Urinary bladder (tissue), 4 donors: Measurements from ENCODE around the gene DNAH1. TPM values are rescaled to one million over a fixed set of nuclear protein-coding genes. Genes with fewer than 3 reads are reported as not detected.

Experiments
- DNase-seq: peaks from one replicate; pipeline ENCODE4 v3.0.0-alpha.2; 2015; ENCODE audit errors: extremely low spot score
- H3K27ac ChIP-seq: one replicate; pipeline ENCODE4 v1.5.1; 2013; ENCODE audit warnings: low read depth, mild to moderate bottlenecking, moderate library complexity
- H3K36me3 ChIP-seq: one replicate; pipeline ENCODE4 v1.6.1; 2013; ENCODE audit warnings: mild to moderate bottlenecking, moderate library complexity; ENCODE audit not compliant: insufficient read depth
- H3K4me1 ChIP-seq: one replicate; pipeline ENCODE4 v1.6.1; 2013; ENCODE audit warnings: mild to moderate bottlenecking, moderate library complexity; ENCODE audit not compliant: insufficient read depth
- H3K4me3 ChIP-seq: one replicate; pipeline ENCODE4 v1.5.1; 2013; ENCODE audit warnings: low read depth, low read length
- WGBS: extraction: QIAGEN DNeasy Blood & Tissue Kit; methylation state at CpG from one replicate; pipeline ENCODE4 v1.1.7; 2013; 5-methylcytosine and 5-hydroxymethylcytosine counted together
- polyA plus RNA-seq: library from polyadenylated mRNA; stranded (reverse); fragments of 200-250 nt; gene quantifications from one replicate; pipeline ENCODE4 v1.2.3, GENCODE V29; 2013
- total RNA-seq: library from RNA; depleted of rRNA; stranded (reverse); fragments of >200 nt; gene quantifications from one replicate; pipeline ENCODE4 v1.2.3, GENCODE V29; 2014
- donor health status: healthy with polysubstance abuse.
- donor health status: healthy.

DNAH1 gene
- total and polyA plus RNA-seq, 2 donors = 2.2 to 3.5 TPM

DNA sequence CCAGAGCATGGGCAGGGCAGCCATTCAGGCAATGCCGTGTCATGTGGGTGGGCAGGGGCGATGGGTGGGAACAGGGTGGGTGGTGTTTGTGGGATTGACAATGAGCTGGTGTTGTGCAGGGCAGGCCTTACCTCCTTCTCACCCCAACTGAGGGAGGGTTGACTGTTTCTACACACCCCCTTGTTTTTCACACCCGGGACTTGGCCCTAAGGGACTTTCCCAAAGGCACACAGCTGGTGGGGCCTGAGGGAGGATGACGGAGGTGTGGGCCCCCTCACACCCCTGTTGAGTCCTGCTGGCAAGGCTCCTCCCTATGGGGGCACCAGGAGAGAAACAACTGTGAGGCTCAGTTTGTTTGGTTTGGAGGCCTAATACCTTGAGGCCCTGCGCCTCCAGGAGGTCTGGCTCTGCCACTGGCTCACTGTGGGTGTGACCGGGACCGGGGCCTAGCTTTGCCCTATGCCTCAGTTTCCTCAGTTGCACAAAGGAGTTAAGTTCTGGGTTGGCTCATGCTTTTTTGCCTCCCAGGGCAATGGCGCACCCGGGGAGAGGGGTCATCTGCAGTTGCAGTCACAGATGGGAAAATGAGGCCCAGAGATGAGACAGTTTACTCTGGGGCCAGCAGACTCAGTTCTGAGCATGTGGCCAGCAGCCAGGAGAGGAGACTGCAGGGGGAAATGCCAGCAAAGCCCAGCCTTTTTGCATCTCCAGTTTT lies 5.1 kb upstream of the DNAH1 start:
- H3K27ac ChIP-seq = no peak overlapping the region
- H3K4me3 ChIP-seq = no peak overlapping the region
- 77% methylated on average over 9 of the region's 9 CpGs for WGBS
- H3K4me1 ChIP-seq = no peaks in the 10 kb centered on the region
- DNase-seq = no peak
- no peaks in the 10 kb centered on the region for H3K36me3 ChIP-seq

DNA sequence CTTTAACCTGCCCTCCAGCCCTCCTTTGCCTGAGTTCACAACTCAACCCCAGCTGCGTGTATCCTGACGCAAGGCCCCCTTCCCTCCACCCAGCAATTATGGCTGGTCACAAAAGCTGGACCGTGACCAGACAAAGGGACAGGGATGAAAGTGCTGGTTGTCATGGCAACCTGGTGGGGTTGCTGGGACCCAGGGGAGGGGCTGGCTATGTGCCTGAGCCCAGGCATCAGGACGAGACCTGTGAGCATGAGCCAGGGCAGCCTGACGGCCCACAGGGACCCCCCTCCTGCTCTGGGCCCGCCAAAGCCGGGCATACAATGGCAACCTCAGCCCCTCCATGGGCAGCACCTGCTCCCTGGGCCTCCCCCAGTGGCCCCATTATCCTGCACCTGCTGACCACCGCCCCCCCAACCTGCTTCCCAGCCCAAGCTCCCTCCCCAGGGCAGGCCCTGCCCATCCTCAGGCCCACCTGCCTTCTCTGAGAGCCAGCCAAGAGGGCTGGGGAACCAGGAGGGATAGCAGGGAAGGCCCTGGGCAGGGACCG lies 4.5 kb upstream of the DNAH1 start:
- WGBS = 83% methylated on average over 9 of the region's 9 CpGs
- no peak for DNase-seq
- H3K36me3 ChIP-seq = no peaks in the 10 kb centered on the region
- no peak overlapping the region for H3K27ac ChIP-seq
- no peak overlapping the region for H3K4me3 ChIP-seq
- no peaks in the 10 kb centered on the region for H3K4me1 ChIP-seq

DNA sequence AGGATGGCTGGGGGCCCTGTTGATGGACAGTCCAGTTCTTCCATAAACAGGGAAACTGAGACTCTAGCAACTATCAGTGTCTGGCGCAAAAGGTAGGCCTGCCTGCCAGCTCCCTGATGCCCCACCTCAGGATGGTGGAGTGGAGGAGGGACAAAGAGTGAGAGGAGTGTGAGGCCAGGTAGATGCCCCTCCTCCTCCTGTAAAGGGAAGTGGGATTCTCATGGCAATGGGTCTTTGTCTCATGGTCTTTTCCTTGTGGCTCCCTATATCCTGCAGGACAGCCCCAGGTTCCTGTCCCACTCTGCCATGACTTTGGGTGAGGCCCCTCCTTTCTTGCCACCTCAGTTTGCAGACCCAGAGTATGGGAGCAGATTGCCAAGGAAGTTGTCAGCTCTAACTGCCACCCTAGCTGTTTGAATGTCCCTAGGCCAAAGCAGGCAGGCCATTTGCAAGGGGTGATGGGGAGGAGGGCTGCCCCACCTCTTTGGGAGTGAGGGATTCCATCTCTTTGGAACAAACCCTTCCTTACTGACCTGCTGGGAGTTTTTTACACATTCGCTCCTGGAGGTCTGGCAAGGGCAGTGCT lies 2.8 kb upstream of the DNAH1 start:
- Histone ChIP-seq H3K36me3 (no peaks in the 10 kb centered on the region), H3K4me1 (no peaks in the 10 kb centered on the region), H3K27ac (no peak overlapping the region), H3K4me3 (no peak overlapping the region)
- 88% methylated on average over 2 of the region's 2 CpGs for WGBS
- no peak for DNase-seq

DNA sequence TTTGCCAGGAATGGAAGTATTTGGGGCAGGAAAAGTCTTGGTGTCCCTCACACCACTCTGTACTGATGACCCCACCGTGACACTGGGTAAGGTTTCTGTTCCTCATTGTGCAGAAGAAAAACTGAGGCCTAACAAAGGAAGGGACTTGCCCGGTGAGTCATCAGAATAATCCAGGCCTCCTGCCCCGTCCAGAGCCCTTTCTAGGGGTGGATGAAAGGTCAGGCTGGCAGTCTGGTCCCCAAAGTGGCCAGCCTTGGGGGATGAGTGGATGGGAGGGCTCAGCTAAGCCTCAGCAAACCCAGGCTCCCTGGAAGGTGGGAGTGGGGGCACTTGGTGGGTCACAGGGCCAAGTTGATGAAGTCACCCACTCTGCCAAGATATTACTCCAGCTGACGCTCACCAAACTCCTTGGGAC lies 2.3 kb upstream of the DNAH1 start:
- no peak for DNase-seq
- H3K27ac ChIP-seq = no peak overlapping the region
- no peaks in the 10 kb centered on the region for H3K36me3 ChIP-seq
- no peak overlapping the region for H3K4me3 ChIP-seq
- WGBS = 53% methylated on average over 4 of the region's 4 CpGs
- no peaks in the 10 kb centered on the region for H3K4me1 ChIP-seq

- no peaks in the 10 kb centered on the region for H3K36me3 ChIP-seq
- no peak for DNase-seq
- WGBS = 96% methylated on average over 3 of the region's 3 CpGs
- no peak overlapping the region for H3K4me3 ChIP-seq
- no peak overlapping the region for H3K27ac ChIP-seq
- no peaks in the 10 kb centered on the region for H3K4me1 ChIP-seq
Observed at GRCh38 chr3:52314489-52314888, 1.6 kb upstream of the DNAH1 start.

DNA sequence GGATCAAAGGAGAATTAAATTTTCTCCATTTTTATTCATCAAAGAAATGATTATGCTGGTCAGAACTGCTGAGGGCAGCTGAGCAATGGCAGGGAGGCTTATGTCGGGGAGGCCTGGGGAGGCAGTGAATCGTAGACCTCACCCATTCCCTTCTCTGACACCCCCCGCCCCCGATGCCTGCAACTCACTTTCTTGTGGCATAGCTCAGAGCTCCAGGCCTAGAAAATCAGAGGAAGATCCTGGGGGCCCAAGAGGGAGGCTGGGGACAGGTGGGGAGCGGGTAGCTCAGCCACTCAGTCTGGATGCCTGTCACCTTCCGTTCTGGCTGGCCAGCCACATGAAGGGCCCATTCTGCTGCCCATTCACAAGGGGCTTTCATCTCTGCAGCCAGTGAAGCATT lies 1.1 kb upstream of the DNAH1 start:
- no peak overlapping the region for H3K27ac ChIP-seq
- WGBS = 91% methylated on average over 6 of the region's 6 CpGs
- H3K4me3 ChIP-seq = no peak overlapping the region
- no peaks in the 10 kb centered on the region for H3K36me3 ChIP-seq
- H3K4me1 ChIP-seq = no peaks in the 10 kb centered on the region
- no peak for DNase-seq

DNA sequence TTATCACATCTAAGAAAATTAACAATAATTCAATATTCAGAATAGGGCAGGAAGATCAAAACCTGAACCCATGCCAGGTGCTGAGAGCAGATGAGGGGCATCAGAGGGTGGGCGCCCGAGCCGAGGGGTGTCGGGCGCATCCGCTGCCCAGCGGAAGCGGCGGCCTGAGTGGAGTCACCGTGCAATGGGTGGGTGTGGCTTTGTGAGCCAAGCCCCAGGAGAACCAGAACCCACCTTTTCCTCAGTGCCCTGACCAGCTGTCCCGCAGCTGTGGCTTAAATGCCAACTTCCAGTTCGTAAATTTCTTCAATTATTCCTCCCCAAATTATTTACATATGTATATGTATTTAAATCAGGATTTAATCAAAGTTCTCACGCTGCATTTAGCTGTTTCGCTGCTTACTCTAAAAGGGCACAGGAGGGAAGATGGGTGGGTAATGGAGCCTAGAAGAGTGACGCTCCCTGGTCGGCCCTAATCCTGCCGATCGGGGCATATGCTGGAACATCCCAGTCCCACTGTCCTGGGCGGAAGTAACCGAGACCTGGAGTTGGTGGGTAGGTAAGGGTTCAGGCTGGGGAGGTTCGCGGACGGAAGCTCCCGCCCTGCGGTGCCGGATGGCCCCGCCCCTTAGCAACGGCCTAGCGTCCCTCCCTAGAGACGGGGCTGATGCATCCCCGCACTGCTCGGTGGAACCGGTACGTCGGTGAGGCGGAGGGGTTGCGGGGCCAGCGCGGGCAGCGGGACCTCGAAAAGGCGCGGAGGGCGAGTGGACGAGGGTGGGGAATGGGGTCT lies 1.3 kb downstream of the DNAH1 start:
- DNase-seq = no peak

DNA sequence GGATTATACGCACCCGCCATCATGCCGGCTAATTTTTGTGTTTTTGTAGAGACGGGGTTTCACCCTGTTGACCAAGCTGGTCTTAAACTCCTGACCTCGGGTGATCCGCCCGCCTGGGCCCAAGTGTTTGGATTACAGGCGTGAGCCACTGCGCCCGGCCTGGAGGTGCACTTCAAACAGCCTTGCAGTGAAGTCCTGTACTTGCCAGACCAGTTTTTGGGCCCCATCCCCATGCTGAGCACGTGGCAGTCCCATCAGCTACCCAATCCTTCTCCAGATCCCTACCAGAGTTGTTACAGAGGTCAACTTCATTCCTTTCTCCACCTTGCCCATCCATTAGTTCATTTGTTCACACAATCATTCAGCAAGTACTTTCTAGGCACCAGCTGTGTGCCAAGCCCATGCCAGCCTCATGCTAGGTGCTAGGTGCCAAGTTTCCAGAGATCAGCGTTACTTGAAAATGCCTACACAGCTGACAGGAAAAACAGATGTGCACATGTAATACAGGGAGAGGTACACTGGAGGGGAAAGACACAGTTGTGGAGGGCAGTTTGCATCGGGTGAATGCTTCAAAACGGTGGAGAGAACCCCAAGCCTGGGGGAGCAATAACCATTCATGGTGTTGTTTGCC lies 2.2 kb downstream of the DNAH1 start:
- no peak overlapping the region for H3K27ac ChIP-seq
- no peak for DNase-seq
- no peak overlapping the region for H3K4me3 ChIP-seq
- 59% methylated on average over 14 of the region's 14 CpGs for WGBS
- no peaks in the 10 kb centered on the region for H3K4me1 ChIP-seq
- H3K36me3 ChIP-seq = no peaks in the 10 kb centered on the region

More for the DNA sequence above, 1.3 kb downstream of the DNAH1 start:
- Histone ChIP-seq H3K4me1 (no peaks in the 10 kb centered on the region), H3K36me3 (no peaks in the 10 kb centered on the region), H3K27ac (no peak overlapping the region), H3K4me3 (peak overlapping the region; percentile 29)
- 9% methylated on average over 45 of the region's 45 CpGs for WGBS

GRCh38 chr3:52319921-52320595 lies 3.9 kb downstream of the DNAH1 start:
- H3K4me3 ChIP-seq = no peak overlapping the region
- H3K4me1 ChIP-seq = no peaks in the 10 kb centered on the region
- no peak for DNase-seq
- no peaks in the 10 kb centered on the region for H3K36me3 ChIP-seq
- no peak overlapping the region for H3K27ac ChIP-seq
- WGBS = 79% methylated on average over 10 of the region's 10 CpGs

DNA sequence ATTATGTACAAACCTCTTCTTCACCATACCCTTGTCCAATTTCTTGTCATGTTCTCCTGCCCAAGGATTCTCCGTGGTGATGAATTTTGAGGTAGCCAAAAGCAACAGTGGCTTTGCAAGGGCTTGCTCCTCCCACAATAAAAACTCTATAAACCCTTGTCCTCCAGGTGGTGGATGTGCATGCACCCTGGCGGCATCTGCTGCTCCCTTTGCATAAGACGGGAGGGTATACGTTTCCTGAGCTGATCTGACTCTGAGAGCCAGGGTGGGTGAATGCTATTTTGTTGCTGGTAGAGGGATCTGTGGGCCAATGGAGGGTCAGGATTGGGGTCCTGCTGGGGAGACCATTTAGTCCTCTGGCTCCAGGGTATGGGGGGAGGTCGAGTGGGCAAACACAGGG lies 5.4 kb downstream of the DNAH1 start:
- no peaks in the 10 kb centered on the region for H3K36me3 ChIP-seq
- no peak for DNase-seq
- 75% methylated on average over 5 of the region's 5 CpGs for WGBS
- H3K4me3 ChIP-seq = no peak overlapping the region
- H3K27ac ChIP-seq = no peak overlapping the region
- no peaks in the 10 kb centered on the region for H3K4me1 ChIP-seq

DNA sequence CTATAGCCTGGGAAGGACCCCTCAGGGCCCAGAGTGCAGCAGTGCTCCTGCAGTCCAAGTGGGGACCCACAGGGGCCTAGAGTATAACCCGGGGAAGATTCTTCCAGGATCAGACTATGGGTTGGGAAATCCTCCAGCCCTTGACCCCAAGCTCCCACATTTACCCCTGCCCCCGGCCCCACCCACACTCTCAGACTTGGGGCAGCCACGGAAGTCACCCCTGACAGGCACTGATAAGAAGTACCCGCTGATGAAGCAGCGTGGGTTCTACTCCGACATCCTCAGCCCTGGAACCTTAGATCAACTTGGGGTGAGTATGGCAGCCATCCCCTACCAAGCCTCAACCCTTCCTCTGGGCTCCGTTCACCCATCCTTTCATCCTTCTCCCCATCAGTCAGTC lies 6.3 kb downstream of the DNAH1 start:
- no peak overlapping the region for H3K27ac ChIP-seq
- H3K36me3 ChIP-seq = no peaks in the 10 kb centered on the region
- no peak for DNase-seq
- 90% methylated on average over 7 of the region's 7 CpGs for WGBS
- no peaks in the 10 kb centered on the region for H3K4me1 ChIP-seq
- H3K4me3 ChIP-seq = no peak overlapping the region

DNA sequence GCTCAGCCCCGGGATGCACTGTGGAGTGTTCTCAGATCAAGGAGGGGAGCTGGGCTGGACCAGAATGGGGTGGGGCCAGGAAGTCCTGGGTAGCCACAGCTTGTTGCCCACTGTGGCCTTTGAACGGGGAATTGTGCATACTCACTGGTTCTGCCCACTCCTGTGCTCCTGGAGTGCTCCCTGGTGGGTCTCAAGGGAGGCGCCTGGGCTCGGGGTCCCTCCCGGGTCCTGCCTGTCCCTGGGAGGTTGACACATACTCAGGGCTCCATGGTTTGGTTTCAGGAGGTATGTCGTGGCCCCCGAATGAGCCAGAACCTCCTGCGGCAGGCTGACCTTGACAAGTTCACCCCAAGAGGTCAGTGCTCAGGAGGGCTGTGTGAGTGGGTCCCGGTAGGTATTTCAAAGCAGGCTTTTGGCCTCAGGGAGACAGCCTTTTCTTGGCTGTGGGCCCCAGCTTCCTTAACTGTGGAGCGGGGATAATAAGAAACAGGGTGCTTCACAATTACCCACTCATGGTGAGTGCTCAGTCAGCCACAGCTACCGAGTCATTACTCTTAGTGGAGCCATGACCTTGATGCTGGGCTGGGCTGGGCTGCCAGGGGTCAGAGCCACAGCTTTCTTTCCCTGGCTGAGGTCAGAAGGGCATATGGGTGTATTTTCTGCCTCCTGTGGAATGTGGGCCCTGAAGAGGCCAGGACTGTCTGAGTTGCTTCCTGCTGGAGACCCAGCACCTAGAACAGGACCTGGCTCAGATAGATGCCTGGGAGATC lies 7.6 kb downstream of the DNAH1 start:
- H3K36me3 ChIP-seq = no peaks in the 10 kb centered on the region
- DNase-seq = no peak
- H3K4me1 ChIP-seq = no peaks in the 10 kb centered on the region
- 82% methylated on average over 11 of the region's 11 CpGs for WGBS
- H3K4me3 ChIP-seq = no peak overlapping the region
- no peak overlapping the region for H3K27ac ChIP-seq
